ENCODE results near the gene SH3YL1.

Gene SH3YL1

DNA sequence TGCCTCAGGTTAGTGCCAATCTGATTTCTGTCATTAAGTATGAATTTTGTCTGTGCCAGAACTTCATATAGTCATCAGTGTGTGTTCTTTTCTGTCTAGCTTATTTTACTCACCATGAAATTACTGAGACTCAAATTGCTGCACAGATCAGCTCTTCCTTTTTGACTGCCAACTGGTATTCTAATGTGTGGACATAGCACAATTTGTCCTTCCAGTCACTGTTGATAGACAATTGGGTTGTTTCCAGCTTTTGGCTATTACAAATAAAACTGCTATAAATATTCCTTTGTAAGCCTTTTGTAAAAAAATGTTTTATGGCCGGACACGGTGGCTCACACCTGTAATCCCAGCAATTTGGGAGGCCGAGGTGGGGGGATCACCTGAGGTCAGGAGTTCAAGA, 7.7 kb downstream of the SH3YL1 start:
- Mint-ChIP-seq H3K27me3 (ENCODE audit: low read depth) (no peaks in the 10 kb centered on the region), H3K9me3 (peaks cover 13% of the 10 kb centered on the region), H3K4me1 (ENCODE audit: low read depth) (no peaks in the 10 kb centered on the region), H3K4me3 (no peak overlapping the region), H3K36me3 (ENCODE audit: low read depth) (peaks cover 7% of the 10 kb centered on the region), H3K27ac (no peak overlapping the region)

GRCh38 chr2:255195-255594, 8.6 kb downstream of the SH3YL1 start:
- peaks cover 7% of the 10 kb centered on the region for H3K36me3 Mint-ChIP-seq (ENCODE audit: low read depth)
- no peak overlapping the region for H3K27ac Mint-ChIP-seq
- no peaks in the 10 kb centered on the region for H3K27me3 Mint-ChIP-seq (ENCODE audit: low read depth)
- H3K9me3 Mint-ChIP-seq, result peaks cover 13% of the 10 kb centered on the region
- H3K4me3 Mint-ChIP-seq, result no peak overlapping the region
- H3K4me1 Mint-ChIP-seq (ENCODE audit: low read depth), result no peaks in the 10 kb centered on the region

DNA sequence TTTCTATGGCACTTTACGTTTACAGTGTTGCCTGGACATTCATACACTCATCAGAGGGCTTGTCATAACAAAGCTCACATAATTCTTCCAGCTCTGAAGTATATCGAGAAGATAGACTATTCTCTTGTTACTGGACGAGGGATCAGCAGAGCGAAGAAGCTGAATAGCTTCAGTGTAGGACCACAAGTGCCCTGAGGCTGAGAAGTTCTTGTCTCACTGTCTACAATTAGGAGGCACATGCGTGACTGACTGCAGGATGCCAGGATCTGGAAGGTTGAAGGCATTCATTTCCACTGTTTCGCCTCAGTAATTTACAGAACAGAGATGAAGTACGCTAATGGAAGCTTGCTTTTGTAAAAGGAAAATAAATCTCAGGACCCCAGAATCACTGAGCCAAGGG, 9.6 kb downstream of the SH3YL1 start:
- Mint-ChIP-seq H3K36me3 (ENCODE audit: low read depth) (peaks cover 7% of the 10 kb centered on the region), H3K27ac (no peak overlapping the region), H3K4me1 (ENCODE audit: low read depth) (no peaks in the 10 kb centered on the region), H3K9me3 (peaks cover 13% of the 10 kb centered on the region), H3K4me3 (no peak overlapping the region), H3K27me3 (ENCODE audit: low read depth) (no peaks in the 10 kb centered on the region)

DNA sequence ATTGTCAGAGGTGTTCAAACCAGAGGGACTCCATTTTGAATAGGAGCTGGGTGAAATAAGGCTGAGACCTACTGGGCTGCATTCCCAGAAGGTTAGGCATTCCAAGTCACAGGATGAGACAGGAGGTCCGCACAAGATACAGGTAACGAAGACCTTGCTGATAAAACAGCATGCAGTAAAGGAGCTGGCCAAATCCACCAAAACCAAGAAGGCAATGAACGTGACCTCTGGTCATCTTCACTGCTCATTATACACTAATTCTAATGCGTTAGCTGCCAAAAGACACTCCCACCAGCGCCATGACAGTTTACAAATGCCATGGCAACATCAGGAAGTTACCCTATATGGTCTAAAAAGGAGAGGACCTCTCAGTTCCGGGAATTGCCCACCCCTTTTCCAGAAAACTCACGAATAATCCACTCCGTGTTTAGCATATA, 10.6 kb downstream of the SH3YL1 start:
- Mint-ChIP-seq H3K4me3 (no peak overlapping the region), H3K4me1 (ENCODE audit: low read depth) (no peaks in the 10 kb centered on the region), H3K27ac (no peak overlapping the region), H3K36me3 (ENCODE audit: low read depth) (peaks cover under 1% of the 10 kb centered on the region), H3K27me3 (ENCODE audit: low read depth) (no peaks in the 10 kb centered on the region), H3K9me3 (peaks cover 6% of the 10 kb centered on the region)

DNA sequence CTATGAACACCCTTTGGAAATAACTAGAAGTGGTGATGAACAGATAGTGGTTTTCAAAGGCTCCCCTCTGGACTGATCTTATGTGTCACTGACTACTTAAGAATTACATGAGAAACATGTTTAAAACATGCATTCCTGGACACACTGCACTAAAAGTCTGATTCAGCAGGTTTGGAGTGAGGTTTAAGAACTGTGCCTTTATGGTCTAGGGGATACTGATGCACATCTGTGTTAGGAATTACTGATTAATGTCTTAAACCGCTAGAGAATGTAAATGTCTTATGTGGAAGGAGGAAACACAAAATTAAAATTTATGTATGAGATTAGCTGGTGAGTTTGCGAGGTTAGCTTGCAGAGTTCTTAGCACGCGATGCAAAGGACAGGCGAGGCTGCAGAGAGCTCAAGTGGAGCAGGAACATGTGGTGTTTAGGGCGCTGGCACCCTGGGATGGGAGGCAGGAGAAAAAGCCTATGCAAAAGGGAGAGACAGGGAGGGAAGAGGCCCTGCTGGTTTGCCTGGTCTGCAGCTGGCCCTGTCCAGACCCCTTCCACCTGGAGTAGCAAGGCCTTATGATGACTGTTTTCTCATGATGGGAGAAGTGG, 11.7 kb downstream of the SH3YL1 start:
- Mint-ChIP-seq H3K27me3 (ENCODE audit: low read depth) (no peaks in the 10 kb centered on the region), H3K9me3 (no peaks in the 10 kb centered on the region), H3K36me3 (ENCODE audit: low read depth) (no peaks in the 10 kb centered on the region), H3K27ac (no peak overlapping the region), H3K4me1 (ENCODE audit: low read depth) (no peaks in the 10 kb centered on the region), H3K4me3 (no peak overlapping the region)

GRCh38 chr2:249538-250042, 14.2 kb downstream of the SH3YL1 start:
- no peaks in the 10 kb centered on the region for H3K9me3 Mint-ChIP-seq
- H3K4me3 Mint-ChIP-seq, result no peak overlapping the region
- no peaks in the 10 kb centered on the region for H3K36me3 Mint-ChIP-seq (ENCODE audit: low read depth)
- H3K27me3 Mint-ChIP-seq (ENCODE audit: low read depth), result no peaks in the 10 kb centered on the region
- peaks cover 2% of the 10 kb centered on the region for H3K4me1 Mint-ChIP-seq (ENCODE audit: low read depth)
- no peak overlapping the region for H3K27ac Mint-ChIP-seq

DNA sequence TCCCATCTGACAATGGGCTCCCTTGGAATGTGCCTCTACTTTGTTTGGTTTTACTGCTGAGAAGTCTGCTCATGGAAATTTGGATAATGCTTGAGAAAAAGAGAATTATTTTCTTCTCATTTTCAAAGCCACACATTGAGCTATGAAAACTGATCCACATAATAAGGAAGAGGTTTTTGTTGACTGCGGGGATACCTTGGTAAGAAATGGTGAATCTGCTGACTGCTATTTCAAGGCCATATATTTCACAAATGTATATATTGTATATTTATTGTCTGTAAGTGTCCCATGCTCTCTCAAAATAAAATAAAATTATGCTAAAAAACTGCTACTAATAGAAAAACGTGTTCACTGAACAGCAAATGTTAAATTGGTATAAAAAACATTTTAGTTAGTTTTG, 15.1 kb downstream of the SH3YL1 start:
- no peaks in the 10 kb centered on the region for H3K27me3 Mint-ChIP-seq (ENCODE audit: low read depth)
- no peaks in the 10 kb centered on the region for H3K9me3 Mint-ChIP-seq
- H3K4me1 Mint-ChIP-seq (ENCODE audit: low read depth), result peaks cover 2% of the 10 kb centered on the region
- H3K27ac Mint-ChIP-seq, result no peak overlapping the region
- no peak overlapping the region for H3K4me3 Mint-ChIP-seq
- H3K36me3 Mint-ChIP-seq (ENCODE audit: low read depth), result no peaks in the 10 kb centered on the region

DNA sequence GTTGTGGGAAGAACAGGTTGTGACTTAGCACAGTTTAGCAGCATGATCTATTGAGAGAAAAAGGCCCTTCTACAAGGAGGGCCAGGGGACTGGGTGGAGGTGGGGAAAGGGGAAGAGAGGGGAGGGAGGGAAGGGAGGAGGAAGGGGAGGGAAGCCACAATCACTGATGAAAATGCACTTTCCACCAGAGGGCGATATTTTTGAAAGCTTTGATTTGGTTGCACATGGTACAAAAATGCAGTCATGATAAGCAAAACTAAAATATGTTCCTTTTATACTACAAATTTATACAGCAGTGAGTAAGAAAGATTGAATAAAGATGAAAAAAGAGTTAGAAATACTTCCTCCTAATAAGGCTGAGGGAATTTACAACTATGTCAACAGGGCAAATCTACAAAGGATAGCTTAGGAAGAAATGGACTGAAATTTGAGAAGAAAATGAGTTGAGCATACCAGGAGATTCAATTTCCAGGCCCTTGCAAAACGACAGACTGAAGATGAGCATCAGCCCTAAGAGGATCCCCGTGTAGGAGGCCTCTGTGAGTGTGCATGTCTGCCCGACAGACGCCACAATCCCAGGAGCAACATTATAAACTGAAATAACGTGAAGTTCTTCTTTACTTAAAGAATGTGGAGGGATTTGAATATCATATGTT, 17.2 kb downstream of the SH3YL1 start:
- no peaks in the 10 kb centered on the region for H3K9me3 Mint-ChIP-seq
- H3K27ac Mint-ChIP-seq, result no peak overlapping the region
- no peaks in the 10 kb centered on the region for H3K36me3 Mint-ChIP-seq (ENCODE audit: low read depth)

DNA sequence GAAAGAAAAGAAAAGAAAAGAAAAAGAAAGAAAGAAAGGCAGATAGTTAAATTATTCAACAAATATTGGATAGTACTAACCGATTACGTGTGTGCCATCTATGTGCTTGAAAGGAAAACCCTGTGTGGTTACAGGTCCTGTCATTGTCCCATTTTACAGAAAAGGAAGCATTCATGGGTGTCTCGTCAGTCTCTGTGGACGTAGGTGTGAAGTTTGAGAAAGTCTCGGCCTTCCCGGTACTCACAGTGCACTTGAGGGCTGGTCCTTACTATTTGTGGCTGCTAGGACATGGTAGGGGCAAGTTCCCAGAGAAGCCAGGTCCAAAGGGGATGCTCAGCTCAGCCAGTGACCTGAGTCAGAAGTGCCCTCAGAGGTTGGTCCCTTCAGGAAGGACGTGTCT, 19.3 kb downstream of the SH3YL1 start:
- no peaks in the 10 kb centered on the region for H3K27me3 Mint-ChIP-seq (ENCODE audit: low read depth)
- no peak overlapping the region for H3K4me3 Mint-ChIP-seq
- no peak overlapping the region for H3K27ac Mint-ChIP-seq
- peaks cover 1% of the 10 kb centered on the region for H3K36me3 Mint-ChIP-seq (ENCODE audit: low read depth)
- H3K4me1 Mint-ChIP-seq (ENCODE audit: low read depth), result peaks cover 2% of the 10 kb centered on the region
- H3K9me3 Mint-ChIP-seq, result no peaks in the 10 kb centered on the region

More for the DNA sequence above, 17.2 kb downstream of the SH3YL1 start:
- Mint-ChIP-seq H3K27me3 (ENCODE audit: low read depth) (no peaks in the 10 kb centered on the region), H3K4me1 (ENCODE audit: low read depth) (peaks cover 2% of the 10 kb centered on the region), H3K4me3 (no peak overlapping the region)

- no peak overlapping the region for H3K4me3 Mint-ChIP-seq
- H3K27ac Mint-ChIP-seq, result no peak overlapping the region
- no peaks in the 10 kb centered on the region for H3K9me3 Mint-ChIP-seq
- no peaks in the 10 kb centered on the region for H3K4me1 Mint-ChIP-seq (ENCODE audit: low read depth)
- H3K27me3 Mint-ChIP-seq (ENCODE audit: low read depth), result no peaks in the 10 kb centered on the region
- H3K36me3 Mint-ChIP-seq (ENCODE audit: low read depth), result peaks cover 1% of the 10 kb centered on the region
Measured at GRCh38 chr2:238869-239268, 25.0 kb downstream of the SH3YL1 start.

- Mint-ChIP-seq H3K9me3 (no peaks in the 10 kb centered on the region), H3K27ac (no peak overlapping the region), H3K4me3 (no peak overlapping the region), H3K36me3 (ENCODE audit: low read depth) (peaks cover 1% of the 10 kb centered on the region), H3K4me1 (ENCODE audit: low read depth) (no peaks in the 10 kb centered on the region), H3K27me3 (ENCODE audit: low read depth) (no peaks in the 10 kb centered on the region)
Measured at GRCh38 chr2:238431-238830, 25.4 kb downstream of the SH3YL1 start.

- H3K9me3 Mint-ChIP-seq, result no peaks in the 10 kb centered on the region
- H3K27ac Mint-ChIP-seq, result no peak overlapping the region
- H3K36me3 Mint-ChIP-seq (ENCODE audit: low read depth), result peaks cover 1% of the 10 kb centered on the region
- H3K27me3 Mint-ChIP-seq (ENCODE audit: low read depth), result no peaks in the 10 kb centered on the region
- no peaks in the 10 kb centered on the region for H3K4me1 Mint-ChIP-seq (ENCODE audit: low read depth)
- H3K4me3 Mint-ChIP-seq, result no peak overlapping the region
Measured at GRCh38 chr2:237878-238277, 26.0 kb downstream of the SH3YL1 start.

- H3K27ac Mint-ChIP-seq, result no peak overlapping the region
- H3K4me1 Mint-ChIP-seq (ENCODE audit: low read depth), result no peaks in the 10 kb centered on the region
- H3K4me3 Mint-ChIP-seq, result no peak overlapping the region
- no peaks in the 10 kb centered on the region for H3K27me3 Mint-ChIP-seq (ENCODE audit: low read depth)
- H3K9me3 Mint-ChIP-seq, result no peaks in the 10 kb centered on the region
- H3K36me3 Mint-ChIP-seq (ENCODE audit: low read depth), result peaks cover 1% of the 10 kb centered on the region
Measured at GRCh38 chr2:236993-237539, 26.8 kb downstream of the SH3YL1 start.

DNA sequence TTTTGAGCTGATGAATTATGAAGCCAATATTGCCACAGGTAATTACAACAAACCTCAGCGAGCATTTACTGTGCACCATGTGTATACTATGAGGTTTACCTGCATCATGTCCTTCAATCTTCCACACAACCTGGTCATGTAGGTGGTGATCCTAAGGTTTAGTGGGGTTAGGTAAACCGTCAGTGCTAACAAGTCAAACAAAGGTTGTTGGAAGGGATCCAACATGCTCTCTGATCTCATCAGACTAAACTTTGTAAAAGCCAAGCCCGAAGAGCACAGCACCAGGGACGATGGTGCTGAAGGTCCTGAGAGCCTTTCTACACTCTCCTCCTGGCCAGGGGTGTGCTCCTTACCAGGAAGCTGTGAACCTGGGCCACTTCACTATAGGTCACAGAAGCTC, 29.4 kb downstream of the SH3YL1 start:
- Mint-ChIP-seq H3K27ac (no peak overlapping the region), H3K4me1 (ENCODE audit: low read depth) (no peaks in the 10 kb centered on the region), H3K4me3 (no peak overlapping the region), H3K36me3 (ENCODE audit: low read depth) (no peaks in the 10 kb centered on the region), H3K27me3 (ENCODE audit: low read depth) (no peaks in the 10 kb centered on the region), H3K9me3 (no peaks in the 10 kb centered on the region)

DNA sequence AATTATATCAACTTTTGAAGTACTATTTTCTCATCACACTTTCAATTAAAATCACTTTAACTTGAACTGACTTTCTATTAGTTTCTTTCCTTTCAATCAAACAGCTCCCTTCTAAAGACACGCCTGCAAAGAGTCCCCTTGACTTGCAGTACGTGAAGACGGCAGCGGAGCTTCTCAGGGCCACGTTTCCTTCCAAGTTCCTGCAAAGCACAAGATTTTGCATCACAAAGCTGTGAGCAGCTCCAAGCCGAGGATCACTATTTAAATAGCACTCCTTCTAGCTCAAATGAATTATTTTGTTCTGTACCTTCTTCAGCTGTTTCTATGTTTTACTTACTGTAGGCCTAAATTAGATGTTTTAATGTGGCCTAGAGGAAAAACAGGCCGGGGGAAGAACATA, 30.8 kb downstream of the SH3YL1 start:
- H3K36me3 Mint-ChIP-seq (ENCODE audit: low read depth), result no peaks in the 10 kb centered on the region
- H3K27ac Mint-ChIP-seq, result no peak overlapping the region
- H3K9me3 Mint-ChIP-seq, result no peaks in the 10 kb centered on the region
- H3K4me1 Mint-ChIP-seq (ENCODE audit: low read depth), result no peaks in the 10 kb centered on the region
- no peaks in the 10 kb centered on the region for H3K27me3 Mint-ChIP-seq (ENCODE audit: low read depth)
- no peak overlapping the region for H3K4me3 Mint-ChIP-seq
